Measurements from ENCODE around the gene RNF144A. TPM values are rescaled to one million over a fixed set of nuclear protein-coding genes. Genes with fewer than 3 reads are reported as not detected.

Gene RNF144A
- total RNA-seq, 1 experiment from 2014 or later = 3.0 TPM

DNA sequence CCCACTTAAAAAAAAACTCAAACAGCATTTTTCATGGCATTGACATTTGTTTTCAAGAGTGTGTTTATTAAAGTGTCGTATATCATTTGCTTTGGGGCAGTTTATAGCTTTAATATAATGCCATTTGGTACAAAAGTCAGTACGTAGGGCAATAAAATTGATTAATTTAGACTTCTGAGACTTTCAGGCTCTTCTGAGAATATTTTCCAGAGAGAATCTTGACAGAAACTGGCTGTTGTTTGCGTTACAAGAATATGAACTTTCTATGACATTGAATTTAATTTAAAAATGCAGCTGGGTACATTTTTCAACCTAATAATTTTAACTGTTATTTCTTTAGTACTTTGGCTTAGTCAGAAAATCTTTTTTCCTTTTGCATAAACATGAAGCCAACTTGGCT, 98.9 kb downstream of the RNF144A start:
- no peak for TF ChIP-seq CTCF (IDR thresholded peaks at IDR 0.05; ENCODE audit: insufficient read depth in 1 of 2, low read depth in 1 of 2, low read length in 1 of 2, severe bottlenecking in 1 of 2, unreplicated experiment in 1 of 2)
- H3K36me3 Mint-ChIP-seq (ENCODE audit: insufficient read depth, unreplicated experiment) = no peaks in the 10 kb centered on the region
- H3K27me3 Mint-ChIP-seq (ENCODE audit: insufficient read depth, unreplicated experiment) = no peaks in the 10 kb centered on the region
- intact Hi-C loops (cut with micrococcal nuclease; ENCODE audit: unreplicated experiment) = no loop called here
- Histone ChIP-seq H3K27me3 (replicated peaks; ENCODE audit: control insufficient read depth, insufficient read depth, low read length) (no peaks in the 10 kb centered on the region), H3K4me1 (no peaks in the 10 kb centered on the region), H3K4me3 (ENCODE audit: low read depth, low read length) (no peak overlapping the region), H3K36me3 (ENCODE audit: control insufficient read depth, insufficient read depth, low read length) (no peaks in the 10 kb centered on the region), H3K9me3 (no peaks in the 10 kb centered on the region)
- H3K4me1 Mint-ChIP-seq (ENCODE audit: low read depth, unreplicated experiment) = no peaks in the 10 kb centered on the region
- H3K4me3 Mint-ChIP-seq (ENCODE audit: unreplicated experiment) = no peak overlapping the region
- DNase-seq = no peak
- H3K9me3 Mint-ChIP-seq (ENCODE audit: unreplicated experiment) = no peaks in the 10 kb centered on the region
- ChIA-PET POLR2A (no interaction called here), CTCF (no interaction called here)
- no peak overlapping the region for H3K27ac Mint-ChIP-seq (ENCODE audit: unreplicated experiment)
- BruUV-seq (replicated peaks) = no TSS peak

DNA sequence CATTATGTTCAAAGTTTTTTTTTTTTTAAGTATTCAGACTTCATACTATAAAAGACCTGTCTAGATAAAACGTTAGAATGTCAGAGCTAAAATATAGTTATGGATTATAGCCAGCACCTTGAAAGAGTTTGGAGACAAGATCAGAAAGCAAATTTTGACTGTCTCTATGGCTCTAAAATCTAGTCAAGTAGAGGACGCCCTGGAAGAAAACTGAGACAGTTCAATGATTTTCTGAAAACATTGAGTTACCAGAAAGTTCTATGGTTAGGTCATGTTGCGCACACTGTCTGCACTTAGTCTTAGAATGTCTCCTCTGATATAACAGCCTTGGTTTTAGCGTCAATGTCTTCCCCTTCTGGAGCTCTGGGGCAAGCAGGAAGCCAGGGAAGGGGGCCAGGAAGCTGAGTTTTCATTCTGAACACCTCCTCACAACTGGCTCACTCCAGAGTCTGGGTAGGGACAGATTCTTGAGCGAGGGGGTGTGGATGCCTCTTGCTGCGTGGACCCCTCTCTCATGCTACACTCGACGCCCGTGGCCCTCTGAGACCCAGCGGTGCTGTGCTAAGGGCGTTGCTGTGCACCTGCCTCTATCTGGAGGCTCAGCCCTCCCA, 99.5 kb downstream of the RNF144A start:
- ChIA-PET CTCF (no interaction called here), POLR2A (no interaction called here)
- Histone ChIP-seq H3K4me1 (no peaks in the 10 kb centered on the region), H3K9me3 (no peaks in the 10 kb centered on the region), H3K27me3 (replicated peaks; ENCODE audit: control insufficient read depth, insufficient read depth, low read length) (no peaks in the 10 kb centered on the region), H3K4me3 (ENCODE audit: low read depth, low read length) (no peak overlapping the region), H3K36me3 (ENCODE audit: control insufficient read depth, insufficient read depth, low read length) (no peaks in the 10 kb centered on the region)
- H3K4me1 Mint-ChIP-seq (ENCODE audit: low read depth, unreplicated experiment) = no peaks in the 10 kb centered on the region
- no peaks in the 10 kb centered on the region for H3K36me3 Mint-ChIP-seq (ENCODE audit: insufficient read depth, unreplicated experiment)
- no peak overlapping the region for H3K4me3 Mint-ChIP-seq (ENCODE audit: unreplicated experiment)
- no peaks in the 10 kb centered on the region for H3K9me3 Mint-ChIP-seq (ENCODE audit: unreplicated experiment)
- intact Hi-C loops (cut with micrococcal nuclease; ENCODE audit: unreplicated experiment) = no loop called here
- TF ChIP-seq CTCF (IDR thresholded peaks at IDR 0.05; ENCODE audit: insufficient read depth in 1 of 2, low read depth in 1 of 2, low read length in 1 of 2, severe bottlenecking in 1 of 2, unreplicated experiment in 1 of 2) = no peak
- no TSS peak for BruUV-seq (replicated peaks)
- H3K27ac Mint-ChIP-seq (ENCODE audit: unreplicated experiment) = no peak overlapping the region
- H3K27me3 Mint-ChIP-seq (ENCODE audit: insufficient read depth, unreplicated experiment) = no peaks in the 10 kb centered on the region
- DNase-seq = no peak

GRCh38 chr2:7017671-7018281, 100.6 kb downstream of the RNF144A start:
- no peaks in the 10 kb centered on the region for H3K4me1 Mint-ChIP-seq (ENCODE audit: low read depth, unreplicated experiment)
- Histone ChIP-seq H3K4me3 (ENCODE audit: low read depth, low read length) (no peak overlapping the region), H3K9me3 (no peaks in the 10 kb centered on the region), H3K27me3 (replicated peaks; ENCODE audit: control insufficient read depth, insufficient read depth, low read length) (no peaks in the 10 kb centered on the region), H3K4me1 (no peaks in the 10 kb centered on the region), H3K36me3 (ENCODE audit: control insufficient read depth, insufficient read depth, low read length) (no peaks in the 10 kb centered on the region)
- ChIA-PET POLR2A (no interaction called here), CTCF (interaction anchor here (0.9 kb wide), 1 partner anchor 12 kb away, joined by 3 read pairs; no protein-coding TSS in a partner anchor)
- no peaks in the 10 kb centered on the region for H3K36me3 Mint-ChIP-seq (ENCODE audit: insufficient read depth, unreplicated experiment)
- no peak for TF ChIP-seq CTCF (IDR thresholded peaks at IDR 0.05; ENCODE audit: insufficient read depth in 1 of 2, low read depth in 1 of 2, low read length in 1 of 2, severe bottlenecking in 1 of 2, unreplicated experiment in 1 of 2)
- BruUV-seq (replicated peaks) = no TSS peak
- H3K4me3 Mint-ChIP-seq (ENCODE audit: unreplicated experiment) = no peak overlapping the region
- H3K9me3 Mint-ChIP-seq (ENCODE audit: unreplicated experiment) = no peaks in the 10 kb centered on the region
- no peak for DNase-seq
- H3K27ac Mint-ChIP-seq (ENCODE audit: unreplicated experiment) = no peak overlapping the region
- intact Hi-C loops (cut with micrococcal nuclease; ENCODE audit: unreplicated experiment) = no loop called here
- H3K27me3 Mint-ChIP-seq (ENCODE audit: insufficient read depth, unreplicated experiment) = no peaks in the 10 kb centered on the region
